Stimulated activated naive CD8-positive, alpha-beta T cell treated with anti-CD3 and anti-CD28 coated beads, Interleukin-15, Interleukin-2, amounts not matched to agents 100 U/mL and 50 U/mL, for 24 hours (primary cell): ENCODE measurements around the gene CALHM2.

Experiments
- ATAC-seq: fragments of 150-1000 bp; cut with Tn5 transposase; one replicate; pipeline ENCODE4 v1.10.0; 2021
- DNase-seq: peaks from one replicate; pipeline ENCODE4 v3.0.0; 2021

Gene CALHM2

DNA sequence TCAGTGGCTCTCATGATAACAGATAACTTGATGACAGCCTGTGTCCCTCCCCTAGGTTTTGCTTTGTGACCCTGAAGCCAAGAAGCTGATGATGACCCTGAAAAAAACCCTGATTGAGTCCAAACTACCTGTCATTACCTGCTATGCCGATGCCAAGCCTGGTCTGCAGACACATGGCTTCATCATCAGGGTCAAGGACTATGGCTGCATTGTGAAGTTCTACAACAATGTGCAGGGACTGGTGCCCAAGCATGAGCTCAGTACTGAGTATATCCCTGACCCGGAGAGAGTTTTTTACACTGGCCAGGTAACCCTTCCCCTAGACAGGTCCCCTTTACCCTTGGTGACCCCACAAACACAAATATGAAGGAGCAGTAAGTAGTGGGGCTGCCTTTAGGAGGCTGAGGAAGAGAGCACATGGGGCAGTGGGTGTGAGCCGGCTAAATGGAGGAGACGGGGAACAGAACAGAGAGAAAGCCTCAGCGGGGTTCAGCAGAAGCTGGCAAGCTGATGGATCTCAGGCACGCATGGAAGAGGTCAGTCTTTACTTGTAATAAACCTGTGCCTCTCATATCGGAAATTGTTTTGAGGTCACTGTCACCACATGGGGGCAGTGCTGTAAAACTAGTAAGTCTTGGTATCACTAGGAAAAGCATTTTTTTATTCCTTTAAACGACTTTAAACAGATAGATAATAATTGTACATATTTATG, 35.6 kb downstream of the CALHM2 start:
- ATAC-seq (no peak), DNase-seq (peak; percentile 47)

DNA sequence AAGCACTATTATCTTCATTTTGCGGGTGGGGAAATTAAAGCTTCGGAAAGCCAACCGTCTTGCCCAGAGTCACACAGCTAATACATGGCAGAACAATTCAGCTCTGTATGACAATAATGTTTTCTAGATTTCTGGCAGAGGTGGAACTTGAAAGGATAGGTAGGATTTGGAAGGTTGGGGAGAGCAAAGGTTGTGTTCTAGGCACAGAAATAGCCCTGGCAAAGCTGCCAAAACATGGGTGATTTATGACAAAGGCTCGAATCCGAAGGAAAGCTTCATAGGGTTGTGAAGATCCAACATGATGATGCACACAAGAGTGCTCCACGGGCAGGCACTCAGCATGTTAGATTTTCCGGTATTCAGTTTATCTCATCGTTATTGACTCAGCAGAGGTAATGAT, 36.6 kb downstream of the CALHM2 start:
- ATAC-seq (no peak), DNase-seq (no peak)

DNA sequence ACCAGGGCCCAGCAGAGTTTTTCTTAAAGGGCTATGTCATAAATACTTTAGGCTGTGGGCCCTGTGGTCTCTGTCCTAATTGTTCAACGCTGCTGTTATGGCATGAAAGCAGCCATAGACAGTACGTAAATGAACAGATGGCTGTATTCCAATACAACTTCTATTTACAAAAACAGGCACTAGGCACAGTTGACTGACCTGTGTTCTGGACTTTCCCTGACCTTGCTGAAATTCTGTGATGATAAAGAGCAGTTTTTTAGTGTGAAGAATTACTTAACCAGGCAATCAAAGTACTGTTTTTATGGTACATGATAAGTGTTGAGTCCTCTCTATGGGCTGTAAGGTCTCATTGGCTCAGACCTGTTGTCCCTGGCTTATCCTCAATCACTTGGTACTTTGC, 38.6 kb downstream of the CALHM2 start:
- ATAC-seq: no peak
- no peak for DNase-seq

DNA sequence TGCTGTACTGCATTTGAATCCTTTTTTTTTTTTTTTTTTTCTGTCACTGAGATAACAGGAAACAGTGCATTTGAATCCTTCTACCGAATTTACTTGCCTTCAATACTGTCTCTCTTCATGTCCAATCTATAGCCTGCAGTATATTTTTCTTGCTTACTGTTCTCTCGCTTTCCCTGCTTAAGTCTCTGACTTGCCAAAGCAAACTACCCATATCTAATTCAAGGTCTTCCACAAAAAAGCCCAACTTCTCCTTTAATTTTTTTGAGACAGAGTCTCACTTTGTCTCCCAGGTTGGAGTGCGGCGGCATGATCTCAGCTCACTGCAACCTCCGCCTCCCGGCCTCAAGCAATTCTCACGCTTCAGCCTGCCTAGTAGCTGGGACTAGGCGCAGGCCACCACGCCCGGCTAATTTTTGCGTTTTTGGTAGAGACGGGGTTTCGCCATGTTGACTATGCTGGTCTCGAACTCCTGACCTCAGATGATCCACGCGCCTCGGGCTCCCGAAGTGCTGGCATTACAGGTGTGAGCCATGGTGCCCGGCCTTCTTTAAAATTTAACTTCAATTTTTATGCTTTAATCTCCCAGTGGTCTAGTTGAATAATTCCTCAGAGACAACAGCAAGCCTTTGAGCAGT, 54.9 kb downstream of the CALHM2 start:
- ATAC-seq (no peak), DNase-seq (no peak)

DNA sequence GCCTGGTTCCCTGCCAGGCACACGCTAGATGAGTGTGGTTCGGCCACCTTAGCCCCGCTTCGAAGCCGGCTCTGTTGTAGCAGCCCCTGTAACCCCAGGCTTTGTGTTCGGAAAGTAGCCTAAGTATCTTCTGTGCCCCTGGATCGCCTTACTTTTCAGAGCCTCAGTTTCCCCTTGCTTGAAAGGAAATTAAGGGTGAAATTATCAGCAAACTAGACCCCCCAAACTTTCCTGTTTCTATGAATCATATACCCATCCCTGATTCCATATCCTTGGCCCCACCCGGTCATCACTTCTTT, 55.4 kb downstream of the CALHM2 start:
- ATAC-seq (no peak), DNase-seq (no peak)
